A204.1 (cell line): ENCODE data around the gene UBE2V1.
"Not testable (repeated sequence)": the region's sequence is repeated elsewhere in the genome, so short reads cannot be mapped to it uniquely, and the experiment has no call there.

Source experiments
- FAIRE-seq: peaks from 2 replicates; lab custom pipeline; 2012; peaks lifted over from hg19 to GRCh38; lab: Jason Lieb, UNC

UBE2V1 gene

GRCh38 chr20:50115041-50115512 is 2.1 kb upstream of the UBE2V1 start:
- FAIRE-seq, result no peak

- FAIRE-seq, result no peak
These were observed 672 bp upstream of the UBE2V1 start for GRCh38 chr20:50113420-50114224.

GRCh38 chr20:50111829-50112495 is 988 bp downstream of the UBE2V1 start:
- no peak for FAIRE-seq

GRCh38 chr20:50111120-50111828 is 1.7 kb downstream of the UBE2V1 start:
- no peak for FAIRE-seq

GRCh38 chr20:50110141-50111047 is 2.6 kb downstream of the UBE2V1 start:
- no peak for FAIRE-seq

GRCh38 chr20:50108556-50109235 is 4.3 kb downstream of the UBE2V1 start:
- no peak for FAIRE-seq

- FAIRE-seq, result no peak
These were observed 5.1 kb downstream of the UBE2V1 start for GRCh38 chr20:50107796-50108331.

- FAIRE-seq, result no peak
These were observed 5.8 kb downstream of the UBE2V1 start for GRCh38 chr20:50107086-50107660.

GRCh38 chr20:50106669-50107068 is 6.3 kb downstream of the UBE2V1 start:
- FAIRE-seq, result not testable (repeated sequence)

- not testable (repeated sequence) for FAIRE-seq
These were observed 9.4 kb downstream of the UBE2V1 start for GRCh38 chr20:50103464-50104107.

GRCh38 chr20:50102551-50102950 is 10.4 kb downstream of the UBE2V1 start:
- FAIRE-seq, result not testable (repeated sequence)

- FAIRE-seq, result no peak
These were observed 11.1 kb downstream of the UBE2V1 start for GRCh38 chr20:50101887-50102286.

GRCh38 chr20:50101281-50101680 is 11.7 kb downstream of the UBE2V1 start:
- FAIRE-seq, result no peak

GRCh38 chr20:50100552-50100951 is 12.4 kb downstream of the UBE2V1 start:
- FAIRE-seq, result no peak

GRCh38 chr20:50099565-50099991 is 13.4 kb downstream of the UBE2V1 start:
- no peak for FAIRE-seq

- FAIRE-seq, result no peak
These were observed 13.8 kb downstream of the UBE2V1 start for GRCh38 chr20:50099113-50099512.

GRCh38 chr20:50098259-50098658 is 14.7 kb downstream of the UBE2V1 start:
- FAIRE-seq, result no peak

GRCh38 chr20:50097843-50098242 is 15.1 kb downstream of the UBE2V1 start:
- no peak for FAIRE-seq

GRCh38 chr20:50096237-50096636 is 16.7 kb downstream of the UBE2V1 start:
- no peak for FAIRE-seq

GRCh38 chr20:50095476-50096078 is 17.4 kb downstream of the UBE2V1 start:
- FAIRE-seq, result no peak
